GM20431 (cell line): Measurements from ENCODE around the gene ZFP64.

ENCODE experiments used
- in situ Hi-C: fragments of 300-500 bp; cut with MseI, MboI; formaldehyde crosslinking; loops from one replicate; pipeline ENCODE4 v1.15.0; 2020; ENCODE audit warnings: low sequenced_read_pairs; ENCODE audit not compliant: unreplicated experiment

The ZFP64 gene

DNA sequence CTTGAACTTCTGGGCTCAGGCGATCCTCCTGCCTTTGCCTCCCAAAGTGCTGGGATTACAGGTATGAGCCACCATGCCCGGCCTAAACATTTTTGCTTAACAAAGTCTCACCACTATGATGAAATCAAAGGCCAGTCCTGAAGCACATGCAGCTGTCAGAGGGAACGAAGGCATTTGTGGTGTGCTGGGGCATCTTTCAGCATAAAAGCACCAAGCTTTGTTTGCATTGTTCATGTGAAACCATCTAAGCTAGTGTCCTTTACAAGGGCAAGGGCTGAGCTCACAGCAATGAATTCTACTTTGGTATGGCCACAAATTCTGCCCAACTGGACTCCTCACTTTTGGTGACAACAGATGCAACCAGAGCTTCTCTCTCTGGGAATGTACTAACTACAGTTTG lies 66.8 kb downstream of the ZFP64 start:
- in situ Hi-C loops, result loop anchor here (25.0 kb wide), 1 partner anchor 262 kb away; no protein-coding TSS in a partner anchor

DNA sequence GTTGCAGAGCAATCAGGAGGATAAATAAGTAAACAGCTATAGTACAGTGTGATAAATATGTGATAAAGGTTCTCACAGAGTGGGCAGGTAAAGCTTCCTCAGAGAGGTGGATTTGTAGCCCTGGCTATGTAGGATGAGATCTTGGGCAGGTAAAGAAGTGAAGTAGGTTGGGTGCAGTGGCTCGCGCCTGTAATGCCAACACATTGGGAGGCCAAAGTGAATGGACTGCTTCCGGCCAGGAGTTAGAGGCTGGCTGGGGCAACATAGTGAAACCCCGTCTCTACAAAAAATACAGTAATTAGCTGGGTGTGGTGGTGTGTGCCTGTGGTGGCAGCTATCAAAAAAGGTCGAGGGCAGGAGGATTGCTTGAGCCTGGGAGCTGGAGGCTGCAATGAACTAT lies 72.9 kb downstream of the ZFP64 start:
- in situ Hi-C loops, result no loop called here

DNA sequence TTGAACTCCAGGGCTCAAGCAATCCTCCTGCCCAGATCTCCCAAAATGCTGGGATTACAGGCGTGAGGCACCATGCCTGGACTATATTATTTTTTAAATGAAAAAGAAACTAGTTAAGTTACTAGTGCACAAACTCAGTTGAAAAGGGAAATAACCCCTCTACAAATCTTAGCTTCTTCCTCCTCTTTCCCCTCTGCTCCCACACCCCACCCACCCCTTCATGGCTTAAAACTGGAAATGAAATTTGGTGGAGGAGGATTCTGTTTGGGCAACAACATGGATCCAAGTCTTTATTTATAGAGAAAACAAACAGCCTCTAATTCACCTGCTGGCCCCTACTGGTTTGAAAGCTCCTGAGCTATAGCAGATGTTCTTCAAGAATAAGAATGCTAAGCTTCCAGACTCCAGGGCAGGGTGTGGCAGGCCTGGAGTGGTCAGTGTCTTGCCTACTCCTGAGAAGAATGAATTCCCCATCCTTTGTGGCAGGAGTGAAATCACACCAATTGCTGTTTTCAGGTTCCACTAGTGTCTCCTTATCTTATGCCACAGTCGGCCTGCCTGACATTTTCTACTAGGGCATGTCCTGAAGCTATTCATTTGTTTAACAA lies 73.5 kb downstream of the ZFP64 start:
- in situ Hi-C loops, result no loop called here

DNA sequence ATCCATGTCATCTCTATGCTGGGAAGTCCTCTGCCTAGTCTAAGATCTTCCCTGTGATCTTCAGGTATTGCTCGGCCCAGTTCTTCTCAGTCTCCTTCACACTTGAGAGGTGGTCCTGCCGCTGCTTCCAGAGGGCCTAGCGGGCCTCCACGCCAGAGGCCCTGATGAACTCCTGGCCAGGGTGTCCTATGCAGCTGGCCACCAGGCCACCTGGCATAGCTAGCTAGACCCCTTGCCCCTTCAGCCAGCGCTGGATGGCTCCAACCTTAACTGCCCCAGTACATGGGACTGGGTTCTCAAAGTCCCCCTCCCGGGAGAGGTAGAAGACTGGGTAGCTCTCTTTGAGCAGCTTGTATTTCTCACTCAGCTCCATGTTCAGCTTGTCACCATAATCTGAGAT lies 81.1 kb downstream of the ZFP64 start:
- in situ Hi-C loops, result no loop called here

DNA sequence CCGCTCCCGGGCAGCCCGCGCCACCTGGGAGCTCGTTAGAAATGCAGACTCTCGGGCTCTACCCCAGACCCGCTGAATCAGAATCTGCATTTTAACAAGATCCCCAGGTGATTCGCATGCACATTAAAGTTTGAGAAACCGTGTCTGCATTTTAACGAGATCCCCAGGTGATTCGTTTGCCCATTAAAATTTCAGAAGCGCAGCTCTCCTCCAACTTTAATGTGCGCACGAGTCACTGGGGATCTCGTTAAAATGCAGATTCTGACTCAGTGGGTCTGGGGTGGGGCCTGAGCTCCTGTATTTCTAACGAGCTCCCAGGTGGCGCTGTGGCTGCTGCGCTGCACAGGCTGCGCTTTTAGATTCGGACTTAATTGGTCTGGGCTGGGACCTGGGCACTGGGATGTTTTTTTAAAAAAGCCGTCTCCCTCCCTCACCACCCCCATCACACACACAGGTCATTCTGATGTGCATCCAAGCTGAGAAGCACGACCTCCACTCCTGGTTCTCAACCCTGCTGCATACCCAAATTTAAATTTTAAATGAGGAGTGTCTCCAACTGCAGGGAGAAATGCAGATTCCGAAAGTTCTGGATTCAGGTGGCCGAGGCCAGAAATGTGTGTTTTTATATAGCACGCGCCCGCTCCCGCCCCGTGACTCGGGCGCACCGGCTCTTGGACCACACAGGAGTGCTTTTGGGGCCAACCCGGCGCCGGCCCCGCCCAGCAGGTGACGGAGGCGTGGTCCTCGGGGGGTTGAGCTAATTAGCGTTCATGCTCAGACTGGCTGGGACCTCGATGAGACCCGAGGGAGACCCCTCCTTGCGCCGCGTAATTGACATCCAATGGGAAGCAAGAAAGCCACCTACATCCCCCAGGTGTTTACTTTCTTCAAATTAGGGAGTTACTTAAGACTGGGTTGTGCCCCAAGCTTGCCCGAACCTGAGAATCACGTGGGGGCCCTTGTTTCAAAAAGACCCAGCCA lies 85.8 kb downstream of the ZFP64 start:
- in situ Hi-C loops, result no loop called here

DNA sequence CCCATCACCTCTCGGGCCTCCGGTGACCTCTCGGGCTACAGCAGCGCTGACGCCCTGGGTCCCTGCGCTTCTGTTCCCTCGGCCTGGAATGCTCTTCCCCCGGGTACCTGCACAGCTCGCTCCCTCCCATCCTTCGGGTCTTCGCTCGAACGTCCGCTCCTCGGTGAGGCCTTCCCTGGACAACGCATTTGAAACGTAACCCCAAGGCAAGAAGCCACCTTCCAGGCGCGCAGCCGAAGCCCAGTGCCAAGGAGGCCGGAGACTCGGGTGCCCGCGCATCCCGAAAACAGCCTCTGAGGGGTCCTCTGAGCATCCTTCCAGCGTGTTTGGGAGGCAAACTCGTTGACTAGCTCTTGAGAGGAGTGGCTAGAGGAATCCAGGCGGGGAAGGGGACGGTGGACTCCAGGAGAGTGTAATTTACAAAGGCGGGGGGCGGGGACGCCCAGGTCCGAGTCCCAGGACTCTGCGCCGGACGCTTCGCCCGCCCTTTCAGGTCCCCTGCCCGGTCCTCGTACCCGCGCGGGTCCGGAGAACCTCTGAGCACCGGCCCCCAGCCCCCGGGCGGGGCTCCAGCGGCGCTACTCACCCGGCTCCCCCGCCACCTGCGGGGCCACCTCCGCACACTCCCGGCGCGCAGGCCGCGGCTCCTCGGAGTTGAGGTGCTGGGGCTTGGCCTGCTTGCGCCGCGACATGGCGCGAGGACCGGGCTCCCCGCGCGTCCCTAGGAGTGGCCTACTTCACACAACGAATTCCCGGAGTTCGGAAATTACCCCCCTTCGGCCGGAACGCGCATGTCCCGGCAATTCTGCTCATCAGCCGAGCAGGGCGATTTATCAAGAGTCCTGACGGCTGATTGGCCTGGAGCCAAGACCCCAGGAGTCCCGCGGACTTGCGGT lies 86.8 kb downstream of the ZFP64 start:
- in situ Hi-C loops, result no loop called here

DNA sequence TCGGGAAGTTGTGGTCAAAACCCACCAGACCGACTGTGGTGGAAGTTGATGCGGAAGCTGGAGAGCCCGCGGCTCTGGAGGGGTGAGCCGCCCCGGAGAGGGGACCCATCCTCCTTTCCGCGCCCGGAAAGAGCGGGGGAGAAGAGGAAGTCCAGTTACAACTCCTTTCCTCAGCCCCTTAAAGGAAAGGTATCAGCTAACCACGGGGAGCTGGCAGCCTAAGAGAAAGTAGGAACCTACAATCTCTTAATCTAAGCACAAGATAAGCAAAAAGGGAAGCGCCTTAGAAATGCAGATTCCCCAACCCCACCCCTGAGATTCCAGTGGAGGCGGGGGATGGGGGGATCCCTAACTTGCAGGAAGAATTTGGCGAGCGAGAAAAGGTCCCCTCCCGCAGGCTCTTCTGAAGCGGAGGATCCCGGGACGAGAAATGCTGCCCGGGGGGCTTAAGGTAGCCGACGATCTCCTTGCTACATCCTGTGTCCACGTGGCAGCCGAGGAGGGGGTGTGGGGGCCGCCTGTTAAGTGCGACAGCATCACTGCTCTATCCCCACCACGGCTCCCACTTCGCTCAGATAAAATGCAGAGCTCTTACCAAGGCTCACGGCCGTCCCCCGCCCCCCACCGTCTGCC lies 87.5 kb downstream of the ZFP64 start:
- in situ Hi-C loops, result no loop called here

DNA sequence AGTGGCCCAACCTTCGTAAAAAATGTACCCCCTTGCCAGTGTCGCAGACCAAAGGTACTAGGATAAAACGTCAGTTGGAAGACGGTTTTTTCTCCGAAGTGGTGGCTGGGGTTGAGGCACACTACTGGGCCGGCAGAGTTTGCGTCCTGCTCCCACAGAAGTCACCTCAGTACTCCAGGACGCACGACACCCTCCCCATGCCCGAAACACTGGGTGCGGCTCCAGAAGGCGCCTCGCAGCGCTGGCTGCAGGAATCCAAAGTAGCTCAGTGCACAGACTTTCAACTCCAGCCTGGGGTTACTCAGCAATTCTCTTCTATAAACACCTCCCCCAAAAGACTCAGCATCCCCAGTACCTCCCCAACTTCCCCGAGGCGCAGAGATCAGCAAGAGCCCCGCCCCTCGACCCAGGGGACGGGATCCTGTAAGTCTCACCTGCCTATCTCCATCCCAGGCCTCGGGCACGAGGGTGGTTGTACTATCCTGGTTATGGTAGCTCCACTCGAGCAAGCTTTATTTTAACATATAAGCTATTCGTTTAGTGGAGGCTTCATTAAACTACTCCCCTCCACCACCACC lies 88.2 kb downstream of the ZFP64 start:
- in situ Hi-C loops, result no loop called here

DNA sequence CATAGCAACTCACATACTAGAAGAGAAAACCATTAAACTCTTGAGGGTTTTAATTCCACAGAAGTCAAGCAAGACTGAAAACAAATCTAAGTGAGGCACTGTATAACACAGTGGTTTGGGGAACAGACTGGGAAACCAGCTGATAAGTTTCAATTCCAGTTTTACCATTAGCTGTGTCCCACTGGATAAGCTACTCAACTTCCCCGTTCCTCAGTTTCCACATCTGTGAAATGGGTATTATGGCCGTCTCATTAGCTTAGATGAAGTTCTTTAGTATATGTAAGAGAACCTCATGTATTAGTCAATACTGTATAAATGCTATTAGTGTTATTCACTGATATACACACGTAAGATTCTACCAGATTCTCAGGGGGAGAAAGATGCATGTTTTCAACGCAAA lies 89.0 kb downstream of the ZFP64 start:
- in situ Hi-C loops, result no loop called here

DNA sequence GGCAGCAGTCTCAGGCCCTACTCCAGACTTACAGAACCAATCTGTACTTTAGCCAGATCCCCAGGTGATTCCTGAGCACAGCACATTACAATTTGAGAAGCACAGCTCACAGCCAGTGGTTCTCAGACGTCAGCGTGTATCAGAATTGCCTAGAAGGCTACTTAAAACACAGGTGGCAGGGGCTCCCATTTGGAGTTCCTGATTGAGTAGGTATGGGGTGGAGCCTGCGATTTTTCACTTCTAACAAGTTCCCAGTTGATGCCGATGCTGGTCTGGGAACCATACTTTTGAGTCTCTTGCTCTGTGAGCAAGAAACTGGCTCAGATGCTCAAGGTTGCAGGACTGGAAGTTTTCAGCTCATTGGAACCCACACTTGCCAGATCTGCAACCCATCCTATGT lies 89.5 kb downstream of the ZFP64 start:
- in situ Hi-C loops, result no loop called here
